Chondrocyte (in vitro differentiated cells): Measurements from ENCODE around the gene MTRR. TPM values are rescaled to one million over a fixed set of nuclear protein-coding genes. Genes with fewer than 3 reads are reported as not detected.

ENCODE experiments used
- DNase-seq: peaks from one replicate; pipeline ENCODE4 v3.0.0; 2021; ENCODE audit warnings: mixed read lengths, low spot score
- H3K27ac Mint-ChIP-seq: one replicate; pipeline ENCODE4 v1.8.0; 2021; ENCODE audit warnings: mild to moderate bottlenecking, moderate library complexity, mixed read lengths; ENCODE audit not compliant: unreplicated experiment
- H3K27me3 Mint-ChIP-seq: 2 replicates; pipeline ENCODE4 v1.8.0; 2021; ENCODE audit warnings: low read depth, mixed read lengths
- H3K36me3 Mint-ChIP-seq: 2 replicates; pipeline ENCODE4 v1.8.0; 2021; ENCODE audit warnings: low read depth, mixed read lengths
- H3K4me1 Mint-ChIP-seq: 2 replicates; pipeline ENCODE4 v1.8.0; 2021; ENCODE audit warnings: low read depth, mild to moderate bottlenecking, mixed read lengths
- H3K4me3 Mint-ChIP-seq: one replicate; pipeline ENCODE4 v1.8.0; 2021; ENCODE audit warnings: mild to moderate bottlenecking, moderate library complexity, mixed read lengths; ENCODE audit not compliant: unreplicated experiment
- H3K9me3 Mint-ChIP-seq: 2 replicates; pipeline ENCODE4 v1.8.0; 2021; ENCODE audit warnings: low read depth, mixed read lengths
- CTCF ChIP-seq: fragments of 200-600 bp; sonication (generic); IDR thresholded peaks from 2 replicates; pipeline ENCODE4 v1.5.0; 2021; ENCODE audit warnings: antibody characterized with exemption, mild to moderate bottlenecking, moderate library complexity
- total RNA-seq: library from RNA; stranded (reverse); gene quantifications from 3 replicates; pipeline ENCODE4 v1.2.1, GENCODE V29; 2021

MTRR gene
- total RNA-seq, 1 donor from 2014 or later: 28.4 TPM

- DNase-seq: no peak
- Mint-ChIP-seq H3K27me3 (peaks cover 32% of the 10 kb centered on the region), H3K4me3 (no peak overlapping the region), H3K9me3 (peaks cover 3% of the 10 kb centered on the region), H3K4me1 (peaks cover 2% of the 10 kb centered on the region), H3K27ac (no peak overlapping the region), H3K36me3 (no peaks in the 10 kb centered on the region)
- no peak for TF ChIP-seq CTCF
Observed at GRCh38 chr5:7844901-7845300, 24.0 kb upstream of the MTRR start.

- Mint-ChIP-seq H3K9me3 (peaks cover 3% of the 10 kb centered on the region), H3K27ac (no peak overlapping the region), H3K4me1 (peaks cover 4% of the 10 kb centered on the region), H3K27me3 (peaks cover 32% of the 10 kb centered on the region), H3K36me3 (no peaks in the 10 kb centered on the region), H3K4me3 (no peak overlapping the region)
- no peak for TF ChIP-seq CTCF
- DNase-seq: no peak
Observed at GRCh38 chr5:7845557-7845956, 23.4 kb upstream of the MTRR start.

GRCh38 chr5:7846327-7846726 is 22.6 kb upstream of the MTRR start:
- TF ChIP-seq CTCF: no peak
- no peak overlapping the region for H3K4me3 Mint-ChIP-seq
- peaks cover 6% of the 10 kb centered on the region for H3K4me1 Mint-ChIP-seq
- no peak overlapping the region for H3K27ac Mint-ChIP-seq
- H3K9me3 Mint-ChIP-seq: no peaks in the 10 kb centered on the region
- H3K27me3 Mint-ChIP-seq: peaks cover 32% of the 10 kb centered on the region
- no peaks in the 10 kb centered on the region for H3K36me3 Mint-ChIP-seq
- no peak for DNase-seq

- no peak for DNase-seq
- no peaks in the 10 kb centered on the region for H3K9me3 Mint-ChIP-seq
- H3K27ac Mint-ChIP-seq: no peak overlapping the region
- no peak for TF ChIP-seq CTCF
- H3K4me3 Mint-ChIP-seq: no peak overlapping the region
- H3K27me3 Mint-ChIP-seq: peaks cover 24% of the 10 kb centered on the region
- H3K4me1 Mint-ChIP-seq: peaks cover 11% of the 10 kb centered on the region
- H3K36me3 Mint-ChIP-seq: no peaks in the 10 kb centered on the region
Observed at GRCh38 chr5:7848296-7848695, 20.7 kb upstream of the MTRR start.

- H3K36me3 Mint-ChIP-seq: no peaks in the 10 kb centered on the region
- H3K27ac Mint-ChIP-seq: no peak overlapping the region
- peak overlapping the region; percentile 74 for H3K4me3 Mint-ChIP-seq
- TF ChIP-seq CTCF: peak; percentile 62
- H3K27me3 Mint-ChIP-seq: peaks cover 12% of the 10 kb centered on the region
- peaks cover 11% of the 10 kb centered on the region for H3K4me1 Mint-ChIP-seq
- no peak for DNase-seq
- H3K9me3 Mint-ChIP-seq: no peaks in the 10 kb centered on the region
Observed at GRCh38 chr5:7849681-7850394, 19.1 kb upstream of the MTRR start.
